SK-N-SH (cell line): ENCODE results near the gene STH. TPM values are rescaled to one million over a fixed set of nuclear protein-coding genes. Genes with fewer than 3 reads are reported as not detected.

Experiments used
- CTCF ChIA-PET: fragments of 300-600, 350-600 bp; formaldehyde crosslinking; extraction: SDS; loops from one replicate; lab custom pipeline; 2021; lab: Yijun Ruan, JAX
- POLR2A ChIA-PET: fragments of 350-600 bp; sonication (Branson Sonifier 250); formaldehyde crosslinking; extraction: SDS; loops from one replicate; lab custom pipeline; 2020; ENCODE audit warnings: antibody characterized with exemption, inconsistent platforms; lab: Yijun Ruan, JAX
- DNase-seq: peaks from one replicate; pipeline ENCODE4 v3.0.0; 2012
- H2AFZ ChIP-seq: fragments of 200-600 bp; sonication (generic); 2 replicates; pipeline ENCODE4 v1.8.1; 2016; ENCODE audit warnings: antibody characterized with exemption, mild to moderate bottlenecking, low read depth
- H3F3A ChIP-seq: fragments of 200-600 bp; sonication (generic); replicated peaks from 2 replicates; pipeline ENCODE3; 2016; ENCODE audit warnings: antibody characterized with exemption, mild to moderate bottlenecking; ENCODE audit not compliant: insufficient read depth
- H3K27ac ChIP-seq, 2 experiments: fragments of 200-500 bp in 1 of 2; fragments of 200-600 bp in 1 of 2; sonication (Bioruptor generic) in 1 of 2; sonication (generic), shearing (Covaris generic) in 1 of 2; 2 replicates each; pipeline versions ENCODE4 v1.5.1 to v1.6.1; 2014 to 2016; ENCODE audit warnings: low read depth in 2 of 2, inconsistent platforms in 1 of 2, low read length in 1 of 2, mild to moderate bottlenecking in 1 of 2, mixed read lengths in 1 of 2
- H3K27me3 ChIP-seq: fragments of 200-600 bp; sonication (generic), shearing (Covaris generic); 2 replicates; pipeline ENCODE4 v1.6.1; 2016; ENCODE audit warnings: mixed run types; ENCODE audit not compliant: insufficient read depth
- H3K36me3 ChIP-seq, 2 experiments: fragments of 200-500 bp in 1 of 2; fragments of 200-600 bp in 1 of 2; sonication (Bioruptor generic) in 1 of 2; sonication (generic) in 1 of 2; replicated peaks in 1 of 2; 2 replicates each; pipeline versions ENCODE3 to v1.5.1; 2014 to 2016; ENCODE audit warnings: low read length in 1 of 2, mild to moderate bottlenecking in 1 of 2; ENCODE audit not compliant: insufficient read depth in 2 of 2, control insufficient read depth in 1 of 2
- H3K4me1 ChIP-seq, 2 experiments: fragments of 200-500 bp in 1 of 2; fragments of 200-600 bp in 1 of 2; sonication (Bioruptor generic) in 1 of 2; sonication (generic), shearing (Covaris generic) in 1 of 2; 2 replicates each; pipeline versions ENCODE4 v1.5.1 to v1.6.1; 2014 to 2016; ENCODE audit warnings: low read depth in 1 of 2, low read length in 1 of 2, mixed run types in 1 of 2; ENCODE audit not compliant: insufficient read depth in 2 of 2, control insufficient read depth in 1 of 2
- H3K4me2 ChIP-seq: fragments of 200-600 bp; sonication (generic), shearing (Covaris generic); 2 replicates; pipeline ENCODE4 v1.6.1; 2017; ENCODE audit warnings: mixed run types
- H3K4me3 ChIP-seq, 2 experiments: fragments of 200-500 bp in 1 of 2; fragments of 200-600 bp in 1 of 2; sonication (Bioruptor generic) in 1 of 2; sonication (generic), shearing (Covaris generic) in 1 of 2; 2 replicates each; pipeline versions ENCODE4 v1.5.1 to v1.8.1; 2014 to 2016; ENCODE audit warnings: low read depth in 2 of 2, inconsistent platforms in 1 of 2, low read length in 1 of 2, mild to moderate bottlenecking in 1 of 2, mixed read lengths in 1 of 2, moderate library complexity in 1 of 2
- H3K79me2 ChIP-seq: fragments of 200-600 bp; sonication (generic); 2 replicates; pipeline ENCODE4 v1.8.1; 2017; ENCODE audit warnings: mild to moderate bottlenecking; ENCODE audit not compliant: insufficient read depth
- H3K9ac ChIP-seq: fragments of 200-600 bp; sonication (generic); 2 replicates; pipeline ENCODE4 v1.6.1; 2017; ENCODE audit warnings: mixed run types
- H3K9me2 ChIP-seq: fragments of 200-600 bp; sonication (generic); 2 replicates; pipeline ENCODE4 v1.6.1; 2017; ENCODE audit warnings: mixed run types
- H3K9me3 ChIP-seq: fragments of 200-600 bp; sonication (generic); 2 replicates; pipeline ENCODE4 v1.6.1; 2017; ENCODE audit warnings: mixed run types, mild to moderate bottlenecking, moderate library complexity
- H4K20me1 ChIP-seq: fragments of 200-600 bp; sonication (generic); 2 replicates; pipeline ENCODE4 v1.6.1; 2017; ENCODE audit warnings: mild to moderate bottlenecking, mixed run types; ENCODE audit not compliant: insufficient read depth
- CTCF ChIP-seq: fragments of 200-600 bp; sonication (generic); IDR thresholded peaks from 2 replicates; pipeline ENCODE4 v1.6.1; 2017; ENCODE audit warnings: antibody characterized with exemption, mild to moderate bottlenecking, moderate library complexity
- EP300 ChIP-seq, 2 experiments: IDR thresholded peaks; 2 replicates each; pipeline versions ENCODE4 v1.4.0 to v1.6.1; 2012; ENCODE audit warnings: borderline replicate concordance in 1 of 2, low read depth in 1 of 2, low read length in 1 of 2
- EZH2phosphoT487 ChIP-seq: fragments of 200-600 bp; sonication (generic); IDR thresholded peaks from 2 replicates; pipeline ENCODE4 v1.6.1; 2017; ENCODE audit warnings: low read depth, mixed run types, mild to moderate bottlenecking, antibody characterized with exemption, moderate library complexity, borderline replicate concordance
- FOSL2 ChIP-seq: IDR thresholded peaks from 2 replicates; pipeline ENCODE4 v1.4.0; 2012; ENCODE audit warnings: low read depth, mild to moderate bottlenecking, moderate library complexity, borderline replicate concordance
- GABPA ChIP-seq: IDR thresholded peaks from 2 replicates; pipeline ENCODE4 v1.4.0; 2012; ENCODE audit warnings: low read depth, mild to moderate bottlenecking
- GATA2 ChIP-seq: sonication (generic); formaldehyde crosslinking; IDR thresholded peaks from 2 replicates; pipeline ENCODE4 v1.5.0; 2020; ENCODE audit warnings: mild to moderate bottlenecking, missing genetic modification reagents
- MEF2A ChIP-seq: IDR thresholded peaks from 2 replicates; pipeline ENCODE4 v1.4.0; 2012; ENCODE audit warnings: low read depth, borderline replicate concordance
- RAD21 ChIP-seq: IDR thresholded peaks from 2 replicates; pipeline ENCODE4 v1.6.1; 2012; ENCODE audit warnings: mild to moderate bottlenecking, low read length
- SIN3A ChIP-seq: IDR thresholded peaks from 2 replicates; pipeline ENCODE4 v1.6.1; 2012; ENCODE audit warnings: low read depth, mild to moderate bottlenecking, low read length, moderate library complexity, borderline replicate concordance
- SMC3 ChIP-seq: IDR thresholded peaks from 2 replicates; pipeline ENCODE4 v1.6.1; 2012; ENCODE audit warnings: low read depth, low read length, improper control_type of control experiment
- TAF1 ChIP-seq: IDR thresholded peaks from 2 replicates; pipeline ENCODE4 v1.6.1; 2012; ENCODE audit warnings: low read depth, mild to moderate bottlenecking, low read length, moderate library complexity, borderline replicate concordance
- TCF12 ChIP-seq: IDR thresholded peaks from 2 replicates; pipeline ENCODE4 v1.4.0; 2012
- WGBS: methylation state at CpG from one replicate; pipeline ENCODE4 v1.1.6; 2017; ENCODE audit warnings: low lambda C conversion rate; 5-methylcytosine and 5-hydroxymethylcytosine counted together
- polyA plus RNA-seq, 3 experiments: library from polyadenylated mRNA; depleted of rRNA; stranded (reverse); fragments of >200 nt; gene quantifications; 2 replicates each; pipeline ENCODE4 v1.2.3, GENCODE V29; 2012
- TF ChIP-seq, protein P1 (sequence below): fragments of 150-350 bp; IDR thresholded peaks from 2 replicates; pipeline ENCODE4 v1.6.1; 2016; ENCODE audit warnings: mild to moderate bottlenecking, low read depth, low read length
- TF ChIP-seq, protein P2 (sequence below): IDR thresholded peaks from 2 replicates; pipeline ENCODE4 v1.4.0; 2012; ENCODE audit warnings: low read depth, borderline replicate concordance

STH gene
- polyA plus RNA-seq, 1 of the 3 experiments (the other 2 are of a cell fraction): not detected

DNA sequence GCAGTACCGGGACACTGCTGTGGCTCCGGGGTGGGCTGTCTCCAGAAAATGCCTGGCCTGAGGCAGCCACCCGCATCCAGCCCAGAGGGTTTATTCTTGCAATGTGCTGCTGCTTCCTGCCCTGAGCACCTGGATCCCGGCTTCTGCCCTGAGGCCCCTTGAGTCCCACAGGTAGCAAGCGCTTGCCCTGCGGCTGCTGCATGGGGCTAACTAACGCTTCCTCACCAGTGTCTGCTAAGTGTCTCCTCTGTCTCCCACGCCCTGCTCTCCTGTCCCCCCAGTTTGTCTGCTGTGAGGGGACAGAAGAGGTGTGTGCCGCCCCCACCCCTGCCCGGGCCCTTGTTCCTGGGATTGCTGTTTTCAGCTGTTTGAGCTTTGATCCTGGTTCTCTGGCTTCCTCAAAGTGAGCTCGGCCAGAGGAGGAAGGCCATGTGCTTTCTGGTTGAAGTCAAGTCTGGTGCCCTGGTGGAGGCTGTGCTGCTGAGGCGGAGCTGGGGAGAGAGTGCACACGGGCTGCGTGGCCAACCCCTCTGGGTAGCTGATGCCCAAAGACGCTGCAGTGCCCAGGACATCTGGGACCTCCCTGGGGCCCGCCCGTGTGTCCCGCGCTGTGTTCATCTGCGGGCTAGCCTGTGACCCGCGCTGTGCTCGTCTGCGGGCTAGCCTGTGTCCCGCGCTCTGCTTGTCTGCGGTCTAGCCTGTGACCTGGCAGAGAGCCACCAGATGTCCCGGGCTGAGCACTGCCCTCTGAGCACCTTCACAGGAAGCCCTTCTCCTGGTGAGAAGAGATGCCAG is 12.9 kb downstream of the STH start:
- Histone ChIP-seq H3K36me3 (no peaks in the 10 kb centered on the region), H3F3A (no peaks in the 10 kb centered on the region), H3K9me2 (no peaks in the 10 kb centered on the region), H4K20me1 (no peaks in the 10 kb centered on the region), H3K4me3 (no peak overlapping the region), H3K27me3 (no peaks in the 10 kb centered on the region), H3K79me2 (no peaks in the 10 kb centered on the region), H3K4me2 (no peak overlapping the region), H2AFZ (no peak overlapping the region), H3K4me1 (peaks cover 0 to 18% of the 10 kb centered on the region in 2 experiments; a peak in 1 of 4 replicates), H3K9ac (no peak overlapping the region), H3K9me3 (no peaks in the 10 kb centered on the region), H3K27ac (no peak overlapping the region)
- DNase-seq: no peak
- ChIA-PET POLR2A (no interaction called here), CTCF (interaction anchor here (2.3 to 3.0 kb wide), 2 partner anchors 33 to 181 kb away, joined by 9 to 13 read pairs; partner anchors contain the start of gene KANSL1)
- WGBS: 89% methylated on average over 28 of the region's 28 CpGs
- TF ChIP-seq SMC3: no peak
- TF ChIP-seq, protein P1, sequence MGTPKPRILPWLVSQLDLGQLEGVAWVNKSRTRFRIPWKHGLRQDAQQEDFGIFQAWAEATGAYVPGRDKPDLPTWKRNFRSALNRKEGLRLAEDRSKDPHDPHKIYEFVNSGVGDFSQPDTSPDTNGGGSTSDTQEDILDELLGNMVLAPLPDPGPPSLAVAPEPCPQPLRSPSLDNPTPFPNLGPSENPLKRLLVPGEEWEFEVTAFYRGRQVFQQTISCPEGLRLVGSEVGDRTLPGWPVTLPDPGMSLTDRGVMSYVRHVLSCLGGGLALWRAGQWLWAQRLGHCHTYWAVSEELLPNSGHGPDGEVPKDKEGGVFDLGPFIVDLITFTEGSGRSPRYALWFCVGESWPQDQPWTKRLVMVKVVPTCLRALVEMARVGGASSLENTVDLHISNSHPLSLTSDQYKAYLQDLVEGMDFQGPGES: no peak
- TF ChIP-seq GABPA: no peak
- TF ChIP-seq FOSL2: no peak
- TF ChIP-seq SIN3A: no peak
- TF ChIP-seq CTCF: no peak
- TF ChIP-seq EP300 (IDR thresholded peaks at IDR 0.05; ENCODE audit: borderline replicate concordance in 1 of 2, low read depth in 1 of 2, low read length in 1 of 2): no peak
- no peak for TF ChIP-seq TCF12
- TF ChIP-seq RAD21: no peak
- TF ChIP-seq MEF2A: no peak
- TF ChIP-seq EZH2phosphoT487: no peak
- TF ChIP-seq, all 33 proteins: peak for 0

GRCh38 chr17:46012506-46013079 is 13.5 kb downstream of the STH start:
- Histone ChIP-seq H3K9me2 (no peaks in the 10 kb centered on the region), H3K79me2 (no peaks in the 10 kb centered on the region), H3K4me2 (no peak overlapping the region), H3K4me3 (no peak overlapping the region), H3K4me1 (peaks cover 0 to 18% of the 10 kb centered on the region in 2 experiments; a peak in 1 of 4 replicates), H3K36me3 (no peaks in the 10 kb centered on the region), H3K9me3 (no peaks in the 10 kb centered on the region), H3K27ac (no peak overlapping the region; a peak in 1 of 4 replicates), H3K27me3 (no peaks in the 10 kb centered on the region), H3K9ac (no peak overlapping the region), H4K20me1 (no peaks in the 10 kb centered on the region), H3F3A (no peaks in the 10 kb centered on the region), H2AFZ (no peak overlapping the region)
- no peak for DNase-seq
- CTCF ChIA-PET: interaction anchor here (0.5 to 3.0 kb wide), 7 partner anchors 8 to 181 kb away, joined by 3 to 13 read pairs (median 4); partner anchors contain the start of gene KANSL1
- POLR2A ChIA-PET: no interaction called here
- no peak for TF ChIP-seq EP300 (IDR thresholded peaks at IDR 0.05; ENCODE audit: borderline replicate concordance in 1 of 2, low read depth in 1 of 2, low read length in 1 of 2)
- no peak for TF ChIP-seq GATA2 (CRISPR knock-in tag)
- no peak for TF ChIP-seq TAF1
- TF ChIP-seq, protein P2, sequence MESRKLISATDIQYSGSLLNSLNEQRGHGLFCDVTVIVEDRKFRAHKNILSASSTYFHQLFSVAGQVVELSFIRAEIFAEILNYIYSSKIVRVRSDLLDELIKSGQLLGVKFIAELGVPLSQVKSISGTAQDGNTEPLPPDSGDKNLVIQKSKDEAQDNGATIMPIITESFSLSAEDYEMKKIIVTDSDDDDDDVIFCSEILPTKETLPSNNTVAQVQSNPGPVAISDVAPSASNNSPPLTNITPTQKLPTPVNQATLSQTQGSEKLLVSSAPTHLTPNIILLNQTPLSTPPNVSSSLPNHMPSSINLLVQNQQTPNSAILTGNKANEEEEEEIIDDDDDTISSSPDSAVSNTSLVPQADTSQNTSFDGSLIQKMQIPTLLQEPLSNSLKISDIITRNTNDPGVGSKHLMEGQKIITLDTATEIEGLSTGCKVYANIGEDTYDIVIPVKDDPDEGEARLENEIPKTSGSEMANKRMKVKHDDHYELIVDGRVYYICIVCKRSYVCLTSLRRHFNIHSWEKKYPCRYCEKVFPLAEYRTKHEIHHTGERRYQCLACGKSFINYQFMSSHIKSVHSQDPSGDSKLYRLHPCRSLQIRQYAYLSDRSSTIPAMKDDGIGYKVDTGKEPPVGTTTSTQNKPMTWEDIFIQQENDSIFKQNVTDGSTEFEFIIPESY: no peak
- WGBS: 72% methylated on average over 11 of the region's 11 CpGs
